IMR-90 (cell line): ENCODE results near the gene INCA1. TPM values are rescaled to one million over a fixed set of nuclear protein-coding genes. Genes with fewer than 3 reads are reported as not detected.

Source experiments
- ATAC-seq: fragments of 200-7000 bp; cut with Tn5 transposase; 2 replicates; pipeline ENCODE4 v1.9.1; 2020; ENCODE audit warnings: low read depth, mild to moderate bottlenecking, moderate library complexity
- BruUV-seq: library from RNA; stranded (reverse); fragments of 400-500 nt; replicated peaks from 2 replicates; lab custom pipeline; 2021; lab: Mats Ljungman, UMichigan
- CTCF ChIA-PET: fragments of 300-600 bp; formaldehyde crosslinking; extraction: SDS; loops from one replicate; lab custom pipeline; 2021; ENCODE audit warnings: antibody characterized with exemption; lab: Yijun Ruan, JAX
- POLR2A ChIA-PET: fragments of 300-600 bp; sonication (Branson Sonifier 250); formaldehyde crosslinking; loops from one replicate; lab custom pipeline; 2022; ENCODE audit warnings: antibody characterized with exemption; ENCODE audit not compliant: unreplicated experiment; lab: Charles Lee
- DNase-seq: peaks from one replicate; pipeline ENCODE4 v3.0.0; 2013
- H2AFZ ChIP-seq: replicated peaks from 2 replicates; pipeline ENCODE3; 2013; ENCODE audit warnings: low read length, mild to moderate bottlenecking; ENCODE audit not compliant: poor library complexity
- H2AK5ac ChIP-seq: 2 replicates; pipeline ENCODE4 v1.6.1; 2013; ENCODE audit warnings: low read depth, low read length, inconsistent platforms
- H2AK9ac ChIP-seq: replicated peaks from 2 replicates; pipeline ENCODE3; 2013; ENCODE audit warnings: mild to moderate bottlenecking, low read depth, low read length, moderate library complexity; ENCODE audit not compliant: poor library complexity
- H2BK120ac ChIP-seq: 2 replicates; pipeline ENCODE4 v1.6.1; 2013; ENCODE audit warnings: low read depth, low read length, inconsistent platforms
- H2BK15ac ChIP-seq: 3 replicates; pipeline ENCODE4 v1.6.1; 2013; ENCODE audit warnings: low read depth, low read length, inconsistent platforms
- H2BK20ac ChIP-seq: 2 replicates; pipeline ENCODE4 v1.6.1; 2013; ENCODE audit warnings: low read depth, mild to moderate bottlenecking, inconsistent platforms, low read length, moderate library complexity
- H2BK5ac ChIP-seq: 2 replicates; pipeline ENCODE4 v1.6.1; 2013; ENCODE audit warnings: mild to moderate bottlenecking, low read depth, low read length, inconsistent platforms; ENCODE audit not compliant: poor library complexity, severe bottlenecking
- H3K14ac ChIP-seq: replicated peaks from 2 replicates; pipeline ENCODE4 v1.6.1; 2013; ENCODE audit warnings: low read depth, low read length, inconsistent platforms
- H3K18ac ChIP-seq: 2 replicates; pipeline ENCODE4 v1.6.1; 2013; ENCODE audit warnings: low read depth, low read length, control low read depth
- H3K23ac ChIP-seq: 2 replicates; pipeline ENCODE4 v1.6.1; 2013; ENCODE audit warnings: low read depth, low read length, inconsistent platforms
- H3K27ac ChIP-seq: 2 replicates; pipeline ENCODE4 v1.5.1; 2013; ENCODE audit warnings: mild to moderate bottlenecking, control low read depth, low read length; ENCODE audit not compliant: insufficient read depth
- H3K27me3 ChIP-seq: 2 replicates; pipeline ENCODE4 v1.6.1; 2013; ENCODE audit warnings: low read length; ENCODE audit not compliant: control insufficient read depth, insufficient read depth
- H3K36me3 ChIP-seq: 2 replicates; pipeline ENCODE4 v1.6.1; 2013; ENCODE audit warnings: low read length, mixed read lengths; ENCODE audit not compliant: control insufficient read depth, insufficient read depth
- H3K4ac ChIP-seq: 2 replicates; pipeline ENCODE4 v1.6.1; 2013; ENCODE audit warnings: low read depth, low read length, inconsistent platforms
- H3K4me1 ChIP-seq: 2 replicates; pipeline ENCODE4 v1.6.1; 2013; ENCODE audit warnings: low read length, mixed read lengths; ENCODE audit not compliant: control insufficient read depth, insufficient read depth
- H3K4me2 ChIP-seq: 2 replicates; pipeline ENCODE4 v1.6.1; 2013; ENCODE audit warnings: low read depth, mild to moderate bottlenecking, control low read depth, low read length, moderate library complexity
- H3K4me3 ChIP-seq: 2 replicates; pipeline ENCODE4 v1.5.1; 2013; ENCODE audit warnings: low read depth, mild to moderate bottlenecking, control low read depth, low read length, moderate library complexity; ENCODE audit not compliant: insufficient read depth
- H3K56ac ChIP-seq: 2 replicates; pipeline ENCODE4 v1.6.1; 2013; ENCODE audit warnings: low read length, inconsistent platforms; ENCODE audit not compliant: insufficient read depth; ENCODE audit errors: extremely low read depth
- H3K79me1 ChIP-seq, 2 experiments: 2 replicates each; pipeline ENCODE4 v1.6.1; 2013; ENCODE audit warnings: low read length in 2 of 2, inconsistent platforms in 1 of 2, low read depth in 1 of 2
- H3K9ac ChIP-seq: 2 replicates; pipeline ENCODE4 v1.6.1; 2013; ENCODE audit warnings: low read depth, low read length, control low read depth
- H3K9me1 ChIP-seq: 2 replicates; pipeline ENCODE4 v1.6.1; 2013; ENCODE audit warnings: low read length, inconsistent platforms; ENCODE audit not compliant: insufficient read depth
- H3K9me3 ChIP-seq: 2 replicates; pipeline ENCODE4 v1.6.1; 2013; ENCODE audit warnings: low read length; ENCODE audit not compliant: control insufficient read depth, insufficient read depth
- H4K20me1 ChIP-seq: 2 replicates; pipeline ENCODE4 v1.6.1; 2013; ENCODE audit warnings: low read length, inconsistent platforms; ENCODE audit not compliant: insufficient read depth
- H4K5ac ChIP-seq: 2 replicates; pipeline ENCODE4 v1.6.1; 2013; ENCODE audit warnings: mild to moderate bottlenecking, low read depth, low read length, control low read depth
- H4K8ac ChIP-seq, 2 experiments: 2 replicates each; pipeline ENCODE4 v1.6.1; 2013; ENCODE audit warnings: low read depth in 2 of 2, low read length in 2 of 2, control low read depth in 1 of 2, inconsistent platforms in 1 of 2
- H4K91ac ChIP-seq: 2 replicates; pipeline ENCODE4 v1.6.1; 2013; ENCODE audit warnings: low read depth, low read length, inconsistent platforms; ENCODE audit not compliant: insufficient read depth
- BHLHE40 ChIP-seq: fragments of 150-350 bp; IDR thresholded peaks from 2 replicates; pipeline ENCODE4 v1.6.1; 2016; ENCODE audit warnings: mild to moderate bottlenecking, low read depth, low read length
- CEBPB ChIP-seq: IDR thresholded peaks from 2 replicates; pipeline ENCODE4 v1.6.1; 2012; ENCODE audit warnings: low read depth, low read length, improper control_type of control experiment
- CHD1 ChIP-seq: IDR thresholded peaks from 2 replicates; pipeline ENCODE4 v1.6.1; 2012; ENCODE audit warnings: low read depth, low read length, improper control_type of control experiment
- ELK1 ChIP-seq: fragments of 150-350 bp; IDR thresholded peaks from 2 replicates; pipeline ENCODE4 v1.6.1; 2016; ENCODE audit warnings: low read depth, mild to moderate bottlenecking, low read length, moderate library complexity, borderline replicate concordance
- FOS ChIP-seq: fragments of 150-350 bp; IDR thresholded peaks from 2 replicates; pipeline ENCODE4 v1.6.1; 2016; ENCODE audit warnings: low read depth, low read length
- MAFK ChIP-seq: IDR thresholded peaks from 2 replicates; pipeline ENCODE4 v1.6.1; 2012; ENCODE audit warnings: low read depth, low read length, improper control_type of control experiment
- MAZ ChIP-seq: IDR thresholded peaks from 2 replicates; pipeline ENCODE4 v1.6.1; 2012; ENCODE audit warnings: low read depth, mild to moderate bottlenecking, low read length, improper control_type of control experiment, moderate library complexity, borderline replicate concordance
- MXI1 ChIP-seq: IDR thresholded peaks from 2 replicates; pipeline ENCODE4 v1.6.1; 2012; ENCODE audit warnings: low read depth, mild to moderate bottlenecking, low read length, moderate library complexity, borderline replicate concordance
- NFE2L2 ChIP-seq: fragments of 150-350 bp; IDR thresholded peaks from 2 replicates; pipeline ENCODE4 v1.6.1; 2016; ENCODE audit warnings: low read depth, mild to moderate bottlenecking, low read length
- POLR2A ChIP-seq: IDR thresholded peaks from 2 replicates; pipeline ENCODE4 v1.6.1; 2012; ENCODE audit warnings: mild to moderate bottlenecking, low read depth, low read length
- RAD21 ChIP-seq: IDR thresholded peaks from 2 replicates; pipeline ENCODE4 v1.6.1; 2012; ENCODE audit warnings: low read length, improper control_type of control experiment
- RCOR1 ChIP-seq: IDR thresholded peaks from 2 replicates; pipeline ENCODE4 v1.6.1; 2012; ENCODE audit warnings: mild to moderate bottlenecking, low read length, improper control_type of control experiment; ENCODE audit not compliant: insufficient replicate concordance
- SMC3 ChIP-seq: fragments of 150-350 bp; IDR thresholded peaks from 2 replicates; pipeline ENCODE4 v1.6.1; 2016; ENCODE audit warnings: low read depth, mild to moderate bottlenecking, antibody characterized with exemption, low read length, moderate library complexity
- WGBS, 2 experiments: methylation state at CpG; one replicate each; pipeline versions ENCODE4 v1.1.5 to v1.1.7; 2013; ENCODE audit warnings: missing lambda C conversion rate in 2 of 2; ENCODE audit not compliant: insufficient read length in 1 of 2; ENCODE audit errors: extremely low coverage in 2 of 2; 5-methylcytosine and 5-hydroxymethylcytosine counted together
- dilution Hi-C: fragments of 300-500 bp; cut with HindIII; formaldehyde crosslinking; loops from one replicate; pipeline ENCODE4 v1.14.3; 2018; ENCODE audit warnings: low sequenced_read_pairs; ENCODE audit not compliant: unreplicated experiment
- in situ Hi-C: fragments of 300-500 bp; cut with MboI; formaldehyde crosslinking; loops from 3 replicates; pipeline ENCODE4 v1.14.3; 2019; ENCODE audit warnings: low sequenced_read_pairs, inconsistent platforms, mixed read lengths
- intact Hi-C: fragments of 100-400 bp; cut with micrococcal nuclease; formaldehyde crosslinking; loops from 2 replicates; pipeline ENCODE4 v1.10.0; 2022
- polyA plus RNA-seq, 3 experiments: library from polyadenylated mRNA; depleted of rRNA; stranded (reverse); fragments of >200 nt; gene quantifications; 2 replicates each; pipeline ENCODE4 v1.2.3, GENCODE V29; 2012; ENCODE audit warnings: low replicate concordance in 1 of 3
- total RNA-seq: library from RNA; depleted of rRNA; stranded (reverse); fragments of >200 nt; gene quantifications from 2 replicates; pipeline ENCODE4 v1.2.3, GENCODE V29; 2012
- TF ChIP-seq, protein P1 (sequence below): fragments of 150-350 bp; IDR thresholded peaks from 2 replicates; pipeline ENCODE4 v1.6.1; 2017; ENCODE audit warnings: mild to moderate bottlenecking, antibody characterized with exemption, low read length, low read depth
- TF ChIP-seq, protein P2 (sequence below): conservative IDR thresholded peaks from 2 replicates; pipeline ENCODE4 v1.5.1; 2012; ENCODE audit warnings: mild to moderate bottlenecking, low read depth, low read length, improper control_type of control experiment

INCA1 gene
- total and polyA plus RNA-seq, 2 of the 4 experiments (the other 2 are of a cell fraction): 0.18 to 0.51 TPM

DNA sequence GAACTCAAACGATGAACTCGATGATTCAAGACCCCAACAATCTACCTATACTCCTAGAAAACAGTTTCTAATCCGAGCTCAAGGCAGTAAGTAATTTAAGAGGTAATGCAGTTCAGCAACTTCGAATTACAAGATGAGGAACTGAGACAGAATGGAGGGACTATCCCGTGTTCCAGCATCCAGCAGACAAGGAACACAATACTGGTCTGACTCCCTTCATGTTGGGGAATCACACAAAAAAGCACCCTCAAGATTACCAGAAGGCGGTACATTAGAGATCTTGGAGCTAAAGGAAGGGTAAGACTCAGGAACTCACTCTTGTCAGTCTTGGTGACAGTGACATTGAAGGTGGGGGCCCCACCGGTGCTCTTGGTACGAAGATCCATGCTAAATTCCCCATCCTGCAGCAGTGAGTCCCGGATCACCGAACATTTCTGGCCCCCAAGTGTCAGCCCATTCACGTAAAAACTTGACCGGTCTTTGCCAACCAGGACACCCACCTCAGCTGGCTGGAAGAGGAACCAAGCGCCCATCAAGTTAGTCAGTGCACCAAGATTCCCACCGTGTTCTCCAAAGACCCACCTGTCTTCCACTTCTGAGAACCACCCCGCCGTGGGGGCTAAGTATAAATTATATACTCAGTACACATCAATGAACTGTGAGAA is 50.9 kb downstream of the INCA1 start:
- Histone ChIP-seq H2BK120ac (peak overlapping the region; percentile 49; the same call in 1 of the 2 replicates), H3K4ac (peak overlapping the region; percentile 85), H3K27me3 (no peaks in the 10 kb centered on the region), H3K23ac (peak overlapping the region; percentile 81), H2AK9ac (peak overlapping the region; percentile 44), H3K9me1 (peaks cover 19% of the 10 kb centered on the region; the same call in 1 of the 2 replicates), H4K91ac (peak overlapping the region; percentile 21), H3K9me3 (no peaks in the 10 kb centered on the region), H3K4me3 (peak overlapping the region; percentile 98), H2AK5ac (peak overlapping the region; percentile 25), H3K56ac (peak overlapping the region; percentile 94), H2BK20ac (no peak overlapping the region), H4K20me1 (peaks cover 66% of the 10 kb centered on the region), H4K5ac (0 out of 2 replicates have a peak overlapping the region, but pooled peaks have one; percentile 6), H3K14ac (peak overlapping the region; percentile 95), H2BK15ac (peak overlapping the region; percentile 25; the same call in 1 of the 3 replicates), H4K8ac (peak overlapping the region; percentile 80 to 95; a peak in 3 of 4 replicates), H3K36me3 (peaks cover 41% of the 10 kb centered on the region), H2BK5ac (peak overlapping the region; percentile 98), H2AFZ (no peak overlapping the region), H3K4me1 (peaks cover 24% of the 10 kb centered on the region), H3K4me2 (peak overlapping the region; percentile 78), H3K27ac (peak overlapping the region; percentile 96), H3K79me1 (peaks cover 10 to 50% of the 10 kb centered on the region in 2 experiments; a peak in 3 of 4 replicates), H3K9ac (peak overlapping the region; percentile 97), H3K18ac (no peak overlapping the region)
- dilution Hi-C loops (no loop called here), in situ Hi-C loops (no loop called here), intact Hi-C loops (no loop called here)
- WGBS, 2 experiments: no CpG with 5 or more reads among the region's 16 CpGs
- DNase-seq (no peak), ATAC-seq (no peak)
- POLR2A ChIA-PET: interaction anchor here (0.6 to 3.5 kb wide), 5 partner anchors 20 to 79 kb away, joined by 3 to 19 read pairs (median 4); partner anchors contain the start of genes CAMTA2 and SPAG7
- CTCF ChIA-PET: no interaction called here
- BruUV-seq: TSS peak; percentile 92
- no peak for TF ChIP-seq ELK1
- TF ChIP-seq, protein P1, sequence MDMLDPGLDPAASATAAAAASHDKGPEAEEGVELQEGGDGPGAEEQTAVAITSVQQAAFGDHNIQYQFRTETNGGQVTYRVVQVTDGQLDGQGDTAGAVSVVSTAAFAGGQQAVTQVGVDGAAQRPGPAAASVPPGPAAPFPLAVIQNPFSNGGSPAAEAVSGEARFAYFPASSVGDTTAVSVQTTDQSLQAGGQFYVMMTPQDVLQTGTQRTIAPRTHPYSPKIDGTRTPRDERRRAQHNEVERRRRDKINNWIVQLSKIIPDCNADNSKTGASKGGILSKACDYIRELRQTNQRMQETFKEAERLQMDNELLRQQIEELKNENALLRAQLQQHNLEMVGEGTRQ: no peak
- no peak for TF ChIP-seq CHD1
- TF ChIP-seq MAZ: no peak
- no peak for TF ChIP-seq RCOR1
- no peak for TF ChIP-seq BHLHE40
- no peak for TF ChIP-seq FOS
- no peak for TF ChIP-seq MXI1
- TF ChIP-seq, protein P2, sequence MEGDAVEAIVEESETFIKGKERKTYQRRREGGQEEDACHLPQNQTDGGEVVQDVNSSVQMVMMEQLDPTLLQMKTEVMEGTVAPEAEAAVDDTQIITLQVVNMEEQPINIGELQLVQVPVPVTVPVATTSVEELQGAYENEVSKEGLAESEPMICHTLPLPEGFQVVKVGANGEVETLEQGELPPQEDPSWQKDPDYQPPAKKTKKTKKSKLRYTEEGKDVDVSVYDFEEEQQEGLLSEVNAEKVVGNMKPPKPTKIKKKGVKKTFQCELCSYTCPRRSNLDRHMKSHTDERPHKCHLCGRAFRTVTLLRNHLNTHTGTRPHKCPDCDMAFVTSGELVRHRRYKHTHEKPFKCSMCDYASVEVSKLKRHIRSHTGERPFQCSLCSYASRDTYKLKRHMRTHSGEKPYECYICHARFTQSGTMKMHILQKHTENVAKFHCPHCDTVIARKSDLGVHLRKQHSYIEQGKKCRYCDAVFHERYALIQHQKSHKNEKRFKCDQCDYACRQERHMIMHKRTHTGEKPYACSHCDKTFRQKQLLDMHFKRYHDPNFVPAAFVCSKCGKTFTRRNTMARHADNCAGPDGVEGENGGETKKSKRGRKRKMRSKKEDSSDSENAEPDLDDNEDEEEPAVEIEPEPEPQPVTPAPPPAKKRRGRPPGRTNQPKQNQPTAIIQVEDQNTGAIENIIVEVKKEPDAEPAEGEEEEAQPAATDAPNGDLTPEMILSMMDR: no peak
- TF ChIP-seq SMC3: no peak
- no peak for TF ChIP-seq RAD21
- no peak for TF ChIP-seq MAFK
- no peak for TF ChIP-seq CEBPB
- no peak for TF ChIP-seq NFE2L2
- TF ChIP-seq POLR2A: no peak
